BJ (cell line): ENCODE results near the gene ASB1. TPM values are rescaled to one million over a fixed set of nuclear protein-coding genes. Genes with fewer than 3 reads are reported as not detected.

Experiments
- CTCF ChIA-PET: fragments of 350-600 bp; formaldehyde crosslinking; extraction: SDS; loops from one replicate; lab custom pipeline; 2021; ENCODE audit warnings: antibody characterized with exemption, inconsistent platforms; lab: Yijun Ruan, JAX
- POLR2A ChIA-PET: fragments of 300-600 bp; sonication (Branson Sonifier 250); formaldehyde crosslinking; extraction: SDS; loops from one replicate; lab custom pipeline; 2021; ENCODE audit warnings: antibody characterized with exemption; lab: Charles Lee
- DNase-seq: peaks from one replicate; pipeline ENCODE4 v3.0.0-alpha.2; 2011; ENCODE audit warnings: low read depth
- H3K27me3 ChIP-seq: 2 replicates; pipeline ENCODE4 v1.6.0; 2011; ENCODE audit warnings: low read length; ENCODE audit not compliant: control insufficient read depth, insufficient read depth
- H3K36me3 ChIP-seq: 2 replicates; pipeline ENCODE4 v1.5.1; 2011; ENCODE audit warnings: low read length; ENCODE audit not compliant: control insufficient read depth, insufficient read depth
- H3K4me3 ChIP-seq: 2 replicates; pipeline ENCODE4 v1.5.1; 2011; ENCODE audit warnings: low read depth, mild to moderate bottlenecking, control low read depth, low read length
- polyA plus RNA-seq: library from polyadenylated mRNA; depleted of rRNA; stranded (reverse); fragments of >200 nt; gene quantifications from 2 replicates; pipeline ENCODE4 v1.2.3, GENCODE V29; 2011
- TF ChIP-seq, protein P1 (sequence below): IDR thresholded peaks from 2 replicates; pipeline ENCODE4 v1.5.1; 2011; ENCODE audit warnings: low read depth, mild to moderate bottlenecking, control low read depth, inconsistent platforms, low read length, moderate library complexity; ENCODE audit not compliant: insufficient read depth

The ASB1 gene
- polyA plus RNA-seq, 1 experiment, result 33.4 TPM

DNA sequence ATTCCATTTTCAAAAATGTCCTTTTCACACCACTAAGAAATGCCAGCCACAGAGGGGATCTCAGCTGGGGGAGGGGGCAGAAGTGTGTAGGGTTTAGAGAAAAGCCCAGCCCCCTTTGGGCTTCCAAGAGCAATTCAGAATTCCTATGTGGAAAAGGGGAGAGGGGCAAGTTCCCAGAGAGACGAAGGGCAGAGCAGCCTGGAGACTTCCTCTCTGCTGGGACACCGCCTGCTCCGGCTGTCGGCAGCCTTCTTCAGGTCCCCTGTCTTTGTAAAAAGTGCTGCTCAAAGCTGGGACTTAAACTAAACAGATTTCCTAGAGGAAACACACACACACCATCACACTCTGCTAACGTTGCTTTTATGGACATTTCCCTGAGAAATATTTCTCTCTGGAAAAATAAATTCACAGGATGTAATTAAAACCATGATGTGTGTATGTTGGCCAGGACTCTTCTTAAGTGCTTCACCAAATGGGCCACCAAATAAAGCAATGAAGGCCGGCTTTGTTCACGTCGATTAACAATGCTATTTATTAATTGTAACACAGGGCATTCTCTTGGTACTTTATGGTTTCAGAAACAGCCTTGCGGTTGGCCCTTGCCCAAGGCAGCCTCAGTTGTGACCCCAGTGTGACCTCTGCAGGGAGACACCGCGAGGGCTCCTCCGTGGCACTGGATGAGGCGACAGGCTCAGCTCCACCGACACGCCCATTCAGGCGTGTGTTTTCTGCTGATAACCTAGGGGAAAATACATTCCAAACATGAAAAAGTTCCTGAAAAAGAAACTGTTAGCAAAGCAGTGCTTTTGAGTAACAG is 5.6 kb upstream of the ASB1 start:
- no peak overlapping the region for H3K4me3 ChIP-seq
- ChIA-PET POLR2A (no interaction called here), CTCF (interaction anchor here (1.1 kb wide), 1 partner anchor 426 kb away, joined by 3 read pairs; no protein-coding TSS in a partner anchor)
- TF ChIP-seq, protein P1, sequence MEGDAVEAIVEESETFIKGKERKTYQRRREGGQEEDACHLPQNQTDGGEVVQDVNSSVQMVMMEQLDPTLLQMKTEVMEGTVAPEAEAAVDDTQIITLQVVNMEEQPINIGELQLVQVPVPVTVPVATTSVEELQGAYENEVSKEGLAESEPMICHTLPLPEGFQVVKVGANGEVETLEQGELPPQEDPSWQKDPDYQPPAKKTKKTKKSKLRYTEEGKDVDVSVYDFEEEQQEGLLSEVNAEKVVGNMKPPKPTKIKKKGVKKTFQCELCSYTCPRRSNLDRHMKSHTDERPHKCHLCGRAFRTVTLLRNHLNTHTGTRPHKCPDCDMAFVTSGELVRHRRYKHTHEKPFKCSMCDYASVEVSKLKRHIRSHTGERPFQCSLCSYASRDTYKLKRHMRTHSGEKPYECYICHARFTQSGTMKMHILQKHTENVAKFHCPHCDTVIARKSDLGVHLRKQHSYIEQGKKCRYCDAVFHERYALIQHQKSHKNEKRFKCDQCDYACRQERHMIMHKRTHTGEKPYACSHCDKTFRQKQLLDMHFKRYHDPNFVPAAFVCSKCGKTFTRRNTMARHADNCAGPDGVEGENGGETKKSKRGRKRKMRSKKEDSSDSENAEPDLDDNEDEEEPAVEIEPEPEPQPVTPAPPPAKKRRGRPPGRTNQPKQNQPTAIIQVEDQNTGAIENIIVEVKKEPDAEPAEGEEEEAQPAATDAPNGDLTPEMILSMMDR, result no peak
- peak; percentile 47 for DNase-seq
- no peaks in the 10 kb centered on the region for H3K36me3 ChIP-seq
- H3K27me3 ChIP-seq, result no peaks in the 10 kb centered on the region

DNA sequence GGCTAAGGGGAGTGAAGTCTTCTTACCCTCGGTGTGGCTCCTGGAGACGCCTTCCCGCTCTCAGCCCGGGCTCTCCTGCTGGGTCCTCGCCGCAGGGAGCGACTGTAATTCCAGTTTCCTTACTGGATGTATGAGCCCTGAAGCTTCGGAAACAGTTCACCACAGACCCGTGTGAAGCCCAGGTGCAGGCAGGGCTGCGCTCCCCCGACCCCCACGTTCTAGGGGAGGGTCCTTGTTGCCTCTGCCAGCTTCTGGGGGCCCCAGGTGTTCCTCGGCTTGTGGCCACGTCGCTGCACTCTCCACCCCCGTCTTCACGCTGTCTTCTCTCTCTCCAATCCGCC is 5.1 kb upstream of the ASB1 start:
- ChIA-PET POLR2A (no interaction called here), CTCF (interaction anchor here (3.2 kb wide), 1 partner anchor 52 kb away, joined by 13 read pairs; no protein-coding TSS in a partner anchor)
- TF ChIP-seq, protein P1, result no peak
- H3K4me3 ChIP-seq, result no peak overlapping the region
- H3K27me3 ChIP-seq, result no peaks in the 10 kb centered on the region
- H3K36me3 ChIP-seq, result no peaks in the 10 kb centered on the region
- no peak for DNase-seq

DNA sequence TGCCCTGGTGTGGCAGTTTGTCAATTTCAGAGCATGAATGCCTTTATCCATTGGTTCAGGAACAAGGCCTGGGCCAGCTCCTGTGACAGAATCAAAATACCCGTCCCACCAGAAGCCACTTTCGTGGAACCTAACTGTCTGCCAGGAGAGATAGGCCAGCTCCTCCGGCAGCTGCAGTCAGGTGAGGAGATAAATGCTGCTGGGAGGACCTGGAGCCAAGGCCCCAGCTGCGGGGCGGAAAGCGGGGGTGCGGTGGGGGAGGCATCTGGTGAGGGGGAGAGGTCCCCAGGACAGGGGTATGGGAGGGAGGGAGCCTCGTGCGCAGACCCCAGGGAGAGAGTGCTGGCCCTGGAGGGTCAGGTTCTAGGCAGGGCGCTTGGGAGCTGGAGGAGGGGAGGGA is 4.4 kb upstream of the ASB1 start:
- DNase-seq, result no peak
- no peaks in the 10 kb centered on the region for H3K27me3 ChIP-seq
- TF ChIP-seq, protein P1, result no peak
- no peak overlapping the region for H3K4me3 ChIP-seq
- no peaks in the 10 kb centered on the region for H3K36me3 ChIP-seq
- POLR2A ChIA-PET, result no interaction called here
- CTCF ChIA-PET, result interaction anchor here (3.2 kb wide), 1 partner anchor 52 kb away, joined by 13 read pairs; no protein-coding TSS in a partner anchor

DNA sequence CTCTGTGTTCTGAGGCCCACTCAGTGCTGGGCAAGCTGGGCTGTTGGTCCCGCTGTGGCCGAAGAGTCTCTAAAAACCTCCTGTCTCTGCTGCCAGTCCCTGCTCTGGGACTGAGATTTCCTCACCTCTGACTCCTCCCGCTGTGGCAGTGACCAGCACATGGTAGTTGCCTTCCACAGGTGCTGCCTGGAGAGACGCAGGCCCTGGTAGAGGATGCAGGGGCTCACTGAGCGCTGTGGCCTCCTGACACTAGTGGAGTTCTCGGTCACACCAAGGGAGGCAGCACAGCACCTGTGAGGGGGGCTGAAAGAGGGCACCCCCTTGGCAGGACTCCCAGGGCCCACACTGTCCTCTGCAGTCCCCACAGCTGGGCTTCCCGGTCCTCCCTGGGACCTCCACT is 3.8 kb upstream of the ASB1 start:
- TF ChIP-seq, protein P1, result no peak
- Histone ChIP-seq H3K36me3 (no peaks in the 10 kb centered on the region), H3K4me3 (no peak overlapping the region), H3K27me3 (no peaks in the 10 kb centered on the region)
- ChIA-PET CTCF (interaction anchor here (1.4 to 3.2 kb wide), 2 partner anchors 20 to 53 kb away, joined by 3 to 13 read pairs; no protein-coding TSS in a partner anchor), POLR2A (no interaction called here)
- DNase-seq, result no peak

DNA sequence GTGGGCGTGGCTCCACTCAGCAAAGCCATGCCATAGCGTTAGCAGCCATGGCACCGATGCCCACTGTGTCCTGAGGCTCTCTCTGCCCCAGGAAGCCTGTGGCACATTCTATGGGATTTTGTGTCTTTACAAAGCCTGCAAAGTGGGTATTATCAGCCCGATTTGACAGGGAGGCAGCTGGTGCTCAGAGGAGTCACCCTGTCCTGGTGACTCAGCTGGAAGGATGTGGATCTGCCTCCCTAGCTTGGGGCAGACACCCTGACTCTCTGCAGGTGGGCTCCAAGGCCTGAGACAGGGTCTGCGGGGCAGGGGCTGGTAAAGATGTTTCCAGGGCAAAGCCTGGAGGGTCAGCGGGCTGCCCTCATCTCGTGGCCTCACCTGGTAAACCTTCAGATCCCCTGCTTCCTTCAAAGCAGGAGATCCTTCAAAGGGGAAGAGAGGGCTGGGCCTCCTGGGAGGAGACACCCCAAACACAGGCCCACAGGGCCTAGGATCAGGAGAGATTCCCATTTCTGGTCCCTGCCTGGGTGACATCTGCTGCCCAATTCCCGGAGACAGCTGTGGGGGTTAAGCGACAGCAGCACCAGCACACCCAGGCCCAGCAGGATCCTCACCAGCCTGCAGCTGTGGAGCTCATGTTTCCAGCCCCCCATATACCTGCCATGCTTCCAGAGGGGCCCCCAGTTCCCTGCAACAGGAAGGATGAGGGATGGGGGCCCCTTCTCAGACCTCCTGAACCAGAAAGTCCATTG is 3.0 kb upstream of the ASB1 start:
- TF ChIP-seq, protein P1, result no peak
- CTCF ChIA-PET, result interaction anchor here (0.8 to 3.2 kb wide), 3 partner anchors 19 to 54 kb away, joined by 3 to 13 read pairs (median 3); no protein-coding TSS in a partner anchor
- DNase-seq, result no peak

More for the DNA sequence above, 3.0 kb upstream of the ASB1 start:
- POLR2A ChIA-PET, result no interaction called here
- Histone ChIP-seq H3K36me3 (no peaks in the 10 kb centered on the region), H3K27me3 (no peaks in the 10 kb centered on the region), H3K4me3 (no peak overlapping the region)
